RCC 7860 (cell line): ENCODE data around the gene FAM241B.

Experiments used
- DNase-seq: peaks from one replicate; pipeline ENCODE4 v3.0.0-alpha.2; 2015; ENCODE audit warnings: low spot score
- FAIRE-seq: peaks from 2 replicates; lab custom pipeline; 2012; peaks lifted over from hg19 to GRCh38; lab: Jason Lieb, UNC

FAM241B gene

DNA sequence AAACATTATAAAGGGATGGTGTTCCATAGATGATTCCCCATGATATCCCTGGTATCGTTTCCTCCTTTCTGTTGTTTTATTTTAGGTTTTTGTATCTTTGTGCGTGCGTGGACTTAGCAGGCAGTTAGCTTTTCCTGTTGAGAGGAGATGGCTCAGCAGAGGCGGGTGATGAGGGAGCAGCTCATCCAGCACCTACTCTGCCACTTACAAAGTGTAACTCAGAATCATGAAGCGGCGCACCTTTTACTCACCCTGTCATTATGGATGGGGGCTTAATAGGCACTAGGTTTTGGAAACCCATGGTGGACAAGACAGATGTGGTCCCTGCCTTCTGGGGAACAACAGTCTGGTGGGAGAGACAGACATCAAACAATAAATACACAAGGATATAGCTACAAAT is 17.1 kb downstream of the FAM241B start:
- FAIRE-seq = no peak
- DNase-seq = no peak

- DNase-seq = no peak
- FAIRE-seq = no peak
Observed at GRCh38 chr10:69647819-69648218, 17.8 kb downstream of the FAM241B start.

DNA sequence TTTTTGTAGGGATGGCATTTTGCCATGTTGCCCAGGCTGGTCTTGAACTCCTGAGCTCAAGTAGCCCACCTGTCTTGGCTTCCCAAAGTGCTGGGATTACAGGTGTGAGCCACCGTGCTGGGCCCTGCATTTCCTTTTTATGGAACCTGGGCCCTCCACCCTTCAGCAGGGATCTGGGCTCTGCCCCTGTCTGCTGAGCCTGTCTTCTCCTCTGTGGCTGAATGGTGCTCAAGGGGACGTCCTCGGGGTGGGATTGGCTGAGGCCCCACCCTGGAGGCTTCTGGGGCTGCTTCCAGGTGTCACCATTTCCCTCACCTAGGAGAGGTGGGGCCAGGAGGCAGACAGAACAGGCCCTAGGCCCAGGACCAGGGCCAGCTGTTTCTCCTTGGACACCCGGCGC is 18.4 kb downstream of the FAM241B start:
- FAIRE-seq (no peak), DNase-seq (no peak)

DNA sequence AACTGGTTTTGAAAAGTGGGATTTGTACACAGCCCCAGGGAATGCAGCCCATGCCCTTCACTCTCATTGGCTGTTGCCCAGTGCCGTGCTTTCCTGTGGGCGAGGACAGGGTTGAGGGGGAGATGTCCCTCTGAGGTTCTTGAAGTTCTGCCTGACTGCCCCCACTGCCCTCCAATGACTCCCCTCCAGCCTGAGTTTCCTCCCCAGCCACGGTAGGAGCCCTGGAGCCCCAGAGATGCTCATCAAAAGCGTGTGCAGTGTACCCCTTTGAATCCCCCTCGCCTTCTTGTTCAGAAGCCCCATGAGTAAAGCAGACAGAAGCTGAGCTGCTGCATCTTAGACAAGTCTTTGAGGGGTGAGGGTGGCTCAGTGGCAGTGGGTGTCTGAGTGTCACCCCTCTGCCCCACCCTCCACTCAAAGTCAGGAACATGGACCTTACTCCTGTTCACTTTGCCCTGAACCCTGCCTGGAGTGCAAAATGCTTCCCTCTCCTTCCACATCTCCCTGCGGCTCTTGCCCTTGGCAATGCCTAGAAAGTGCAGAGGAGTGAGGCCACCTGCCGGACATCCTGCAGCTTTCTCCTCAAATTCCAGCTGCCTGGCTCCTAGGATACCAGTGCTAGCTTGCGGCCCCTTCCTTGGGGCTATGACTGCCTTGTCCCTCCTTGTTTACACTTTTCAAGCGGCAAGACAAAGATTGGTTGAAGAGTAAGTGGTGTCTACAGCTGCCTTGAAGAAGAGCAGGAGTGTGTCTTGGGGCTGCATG is 19.9 kb downstream of the FAM241B start:
- DNase-seq (no peak), FAIRE-seq (no peak)

- no peak for DNase-seq
Observed at GRCh38 chr10:69650589-69651261, 20.7 kb downstream of the FAM241B start.

GRCh38 chr10:69651362-69651761 is 21.3 kb downstream of the FAM241B start:
- DNase-seq (no peak), FAIRE-seq (no peak)

More at GRCh38 chr10:69650589-69651261, 20.7 kb downstream of the FAM241B start:
- no peak for FAIRE-seq

DNA sequence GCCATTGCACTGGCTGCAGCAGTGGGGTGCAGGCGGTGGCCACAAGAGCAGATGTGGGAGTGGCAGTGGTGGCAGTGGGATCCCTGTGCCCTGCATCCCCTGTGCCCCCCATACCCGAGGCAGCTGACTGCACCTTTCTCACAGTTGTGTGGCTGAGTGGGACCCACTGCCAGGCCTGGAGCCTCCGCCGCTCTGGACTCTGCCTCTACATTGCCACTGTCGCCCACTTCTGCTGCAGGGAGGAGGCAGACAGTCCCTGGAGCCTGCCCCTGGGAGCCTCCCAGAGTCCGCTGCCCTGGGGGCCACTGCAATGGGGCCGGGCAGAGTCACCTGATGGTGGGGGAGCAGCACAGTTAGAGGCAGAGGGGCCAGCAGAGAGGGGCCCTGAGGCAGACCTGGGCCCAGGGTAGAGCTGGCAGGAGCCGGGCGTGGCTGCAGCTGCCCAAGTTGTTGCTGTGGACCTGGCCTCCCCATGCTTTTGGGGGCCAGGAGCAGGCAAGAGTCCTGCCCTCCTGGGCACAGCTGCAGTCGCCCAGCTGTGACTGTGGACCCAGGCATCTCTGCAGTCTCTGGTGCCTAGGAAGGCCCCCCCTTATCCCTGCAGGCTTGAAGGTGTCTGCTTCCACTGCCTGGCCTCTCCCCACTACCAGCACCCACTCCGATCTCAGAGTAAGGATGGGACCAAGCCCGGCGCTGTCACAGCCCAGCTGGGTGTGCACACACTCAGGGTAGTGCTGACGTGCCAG is 22.2 kb downstream of the FAM241B start:
- no peak for FAIRE-seq
- no peak for DNase-seq

GRCh38 chr10:69652857-69653199 is 22.8 kb downstream of the FAM241B start:
- DNase-seq (no peak), FAIRE-seq (no peak)

GRCh38 chr10:69653561-69653960 is 23.5 kb downstream of the FAM241B start:
- no peak for DNase-seq
- no peak for FAIRE-seq

GRCh38 chr10:69655124-69655867 is 25.2 kb downstream of the FAM241B start:
- FAIRE-seq = no peak
- no peak for DNase-seq

DNA sequence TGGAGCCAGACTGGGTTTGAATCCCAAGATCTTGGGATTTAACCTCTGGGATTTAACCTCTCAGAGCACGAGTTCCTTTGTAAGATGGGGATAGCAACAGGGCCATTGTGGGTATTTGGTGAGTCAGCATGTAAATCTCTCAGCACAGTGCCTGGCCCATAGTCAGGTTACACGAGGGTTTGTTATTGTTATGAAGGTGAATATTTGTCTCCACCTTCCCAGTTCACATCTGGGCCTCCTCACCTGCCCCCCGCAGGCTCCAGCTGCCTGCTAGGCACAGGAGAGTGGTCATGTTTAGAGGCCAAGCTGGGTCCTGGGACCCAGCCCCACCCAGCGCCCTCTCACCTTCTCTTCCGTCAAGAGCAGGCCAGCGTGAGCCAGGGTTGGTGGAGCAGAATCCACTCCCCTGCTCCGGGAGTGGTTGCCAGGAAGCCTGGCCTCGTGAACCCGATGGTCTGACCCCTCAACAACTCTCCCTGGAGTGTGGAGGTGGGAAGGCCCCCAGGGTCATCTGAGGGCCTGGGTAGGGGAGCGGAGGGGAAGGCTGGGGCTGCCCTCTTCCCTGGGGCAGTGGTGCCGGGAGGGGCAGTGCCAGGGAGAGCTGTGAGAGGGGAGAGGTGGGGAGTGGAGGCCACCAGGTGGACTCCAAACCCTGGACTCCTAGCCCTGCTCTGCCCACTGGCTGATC is 26.0 kb downstream of the FAM241B start:
- DNase-seq (no peak), FAIRE-seq (no peak)

DNA sequence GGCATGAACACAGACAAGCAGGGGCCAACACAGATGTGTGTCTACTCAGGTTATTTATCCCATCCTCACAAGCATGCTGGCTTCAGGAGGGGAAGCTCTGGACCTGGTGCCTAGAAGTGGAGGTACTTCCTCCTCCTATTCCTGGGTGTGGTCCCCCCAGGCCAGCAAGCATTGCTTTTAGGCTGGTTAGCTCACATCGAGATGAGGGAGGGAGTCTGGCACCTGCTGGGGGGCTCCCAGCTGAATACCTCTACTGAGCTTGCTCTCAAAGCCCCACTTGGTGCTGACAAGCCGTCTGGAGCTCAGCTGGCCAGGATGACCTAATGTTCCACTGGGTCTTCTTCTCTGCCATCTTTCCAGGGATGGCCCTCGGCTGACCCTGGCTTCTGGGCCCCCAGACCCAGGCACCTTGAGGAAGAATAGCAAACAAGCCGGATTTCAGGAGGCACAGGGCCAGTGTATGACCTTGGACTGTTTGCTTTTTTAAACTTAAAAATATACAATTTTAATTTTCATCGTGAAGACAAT is 26.8 kb downstream of the FAM241B start:
- FAIRE-seq (no peak), DNase-seq (no peak)

- no peak for DNase-seq
- no peak for FAIRE-seq
Observed at GRCh38 chr10:69657430-69657829, 27.4 kb downstream of the FAM241B start.

- no peak for FAIRE-seq
- no peak for DNase-seq
Observed at GRCh38 chr10:69657866-69658265, 27.8 kb downstream of the FAM241B start.

- no peak for DNase-seq
- FAIRE-seq = no peak
Observed at GRCh38 chr10:69659241-69660038, 29.4 kb downstream of the FAM241B start.

DNA sequence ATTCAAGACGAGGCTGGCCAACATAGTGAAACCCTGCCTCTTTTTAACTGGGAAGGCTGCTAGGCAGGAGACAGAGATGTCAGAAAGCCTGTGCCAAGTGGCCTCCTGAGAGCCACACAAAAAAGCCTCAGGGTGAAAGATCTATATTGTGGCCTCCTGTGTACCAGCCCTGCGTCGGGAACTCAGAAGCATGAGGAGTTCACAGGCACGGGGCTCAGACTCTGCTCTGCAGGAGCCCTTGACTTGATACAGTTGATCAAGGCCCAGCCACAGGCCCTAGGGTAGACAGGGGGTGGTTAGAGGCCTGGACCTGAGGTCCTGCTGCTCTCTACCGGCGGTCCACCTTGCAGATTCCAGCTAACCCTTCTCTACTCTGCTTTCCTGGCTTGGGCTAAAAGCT is 30.2 kb downstream of the FAM241B start:
- FAIRE-seq (no peak), DNase-seq (no peak)

DNA sequence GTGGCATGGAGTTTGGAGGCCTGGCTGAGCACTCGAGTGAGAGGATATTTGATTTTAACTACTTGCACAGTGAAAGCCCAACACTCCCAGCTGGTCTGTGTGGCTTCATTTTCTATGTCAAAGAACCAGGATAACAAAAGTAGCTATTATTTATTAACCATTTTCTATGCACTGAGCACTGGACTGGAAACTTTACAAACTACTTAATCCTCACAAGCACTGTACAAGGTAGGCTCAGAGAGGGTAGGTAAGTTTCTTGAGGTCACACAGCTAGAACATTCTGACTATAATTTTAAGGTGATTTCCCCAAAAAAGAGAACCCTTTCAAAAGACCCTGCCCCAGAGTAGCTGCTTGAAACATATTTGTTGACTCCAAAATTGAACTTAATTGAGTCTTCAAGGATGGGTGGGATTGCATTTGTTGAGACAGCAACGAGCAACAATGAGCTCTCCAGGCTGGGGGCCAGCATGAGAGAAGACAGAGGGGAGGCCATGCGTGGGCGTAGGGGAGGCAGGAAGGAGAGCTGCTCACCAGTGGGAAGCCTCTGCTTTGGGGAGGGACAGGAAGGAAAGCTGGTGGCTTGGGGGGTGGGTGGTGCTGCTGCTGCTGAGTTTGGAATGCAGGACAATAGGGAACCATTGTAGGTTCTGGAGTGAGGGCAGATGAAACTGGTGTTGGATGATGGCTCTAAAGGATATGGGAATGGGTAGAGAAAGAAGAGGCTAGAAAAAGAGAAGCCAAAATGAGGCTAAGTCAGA is 31.5 kb downstream of the FAM241B start:
- FAIRE-seq (no peak), DNase-seq (no peak)

- no peak for DNase-seq
- FAIRE-seq = no peak
Observed at GRCh38 chr10:69662173-69662877, 32.3 kb downstream of the FAM241B start.
